ENCODE results near the gene CCDC60. TPM values are rescaled to one million over a fixed set of nuclear protein-coding genes. Genes with fewer than 3 reads are reported as not detected.

The CCDC60 gene
- total and polyA plus RNA-seq, 10 of the 15 experiments (the other 5 are each of a cell fraction or from before 2014, with no cell fraction given) = 0.19 TPM; not detected in 9

DNA sequence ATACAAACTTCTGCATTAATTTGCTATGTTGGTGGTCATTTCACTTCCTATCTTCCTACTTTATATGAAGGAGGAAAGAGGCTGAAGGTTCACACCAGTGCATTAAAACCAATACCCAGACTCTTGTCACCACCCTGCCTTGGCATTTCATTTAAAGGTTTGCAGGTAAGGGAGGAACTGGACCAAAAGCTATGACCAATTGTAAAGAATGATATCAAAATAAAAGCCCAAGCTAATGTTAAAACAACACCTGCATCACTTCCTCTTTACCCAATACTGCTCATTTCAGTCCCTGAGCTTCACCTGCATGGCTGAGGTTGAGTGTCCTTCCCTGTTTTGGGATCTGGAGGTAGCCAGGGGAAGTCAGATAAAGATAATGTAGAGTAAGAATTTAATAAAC is 211.8 kb downstream of the CCDC60 start (continued):
- TF ChIP-seq, protein P1, sequence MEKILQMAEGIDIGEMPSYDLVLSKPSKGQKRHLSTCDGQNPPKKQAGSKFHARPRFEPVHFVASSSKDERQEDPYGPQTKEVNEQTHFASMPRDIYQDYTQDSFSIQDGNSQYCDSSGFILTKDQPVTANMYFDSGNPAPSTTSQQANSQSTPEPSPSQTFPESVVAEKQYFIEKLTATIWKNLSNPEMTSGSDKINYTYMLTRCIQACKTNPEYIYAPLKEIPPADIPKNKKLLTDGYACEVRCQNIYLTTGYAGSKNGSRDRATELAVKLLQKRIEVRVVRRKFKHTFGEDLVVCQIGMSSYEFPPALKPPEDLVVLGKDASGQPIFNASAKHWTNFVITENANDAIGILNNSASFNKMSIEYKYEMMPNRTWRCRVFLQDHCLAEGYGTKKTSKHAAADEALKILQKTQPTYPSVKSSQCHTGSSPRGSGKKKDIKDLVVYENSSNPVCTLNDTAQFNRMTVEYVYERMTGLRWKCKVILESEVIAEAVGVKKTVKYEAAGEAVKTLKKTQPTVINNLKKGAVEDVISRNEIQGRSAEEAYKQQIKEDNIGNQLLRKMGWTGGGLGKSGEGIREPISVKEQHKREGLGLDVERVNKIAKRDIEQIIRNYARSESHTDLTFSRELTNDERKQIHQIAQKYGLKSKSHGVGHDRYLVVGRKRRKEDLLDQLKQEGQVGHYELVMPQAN (conservative IDR thresholded peaks at IDR 0.05) = no peak
- TF ChIP-seq MYB (IDR thresholded peaks at IDR 0.05; ENCODE audit: borderline replicate concordance, low read depth, low read length) (no peak), EP300 (IDR thresholded peaks at IDR 0.05; ENCODE audit: borderline replicate concordance in 1 of 2, control insufficient read depth in 1 of 2, low read depth in 2 of 2, low read length in 2 of 2) (no peak), WRNIP1 (IDR thresholded peaks at IDR 0.05; ENCODE audit: borderline replicate concordance, low read depth, low read length) (no peak)
- TF ChIP-seq, protein P2, sequence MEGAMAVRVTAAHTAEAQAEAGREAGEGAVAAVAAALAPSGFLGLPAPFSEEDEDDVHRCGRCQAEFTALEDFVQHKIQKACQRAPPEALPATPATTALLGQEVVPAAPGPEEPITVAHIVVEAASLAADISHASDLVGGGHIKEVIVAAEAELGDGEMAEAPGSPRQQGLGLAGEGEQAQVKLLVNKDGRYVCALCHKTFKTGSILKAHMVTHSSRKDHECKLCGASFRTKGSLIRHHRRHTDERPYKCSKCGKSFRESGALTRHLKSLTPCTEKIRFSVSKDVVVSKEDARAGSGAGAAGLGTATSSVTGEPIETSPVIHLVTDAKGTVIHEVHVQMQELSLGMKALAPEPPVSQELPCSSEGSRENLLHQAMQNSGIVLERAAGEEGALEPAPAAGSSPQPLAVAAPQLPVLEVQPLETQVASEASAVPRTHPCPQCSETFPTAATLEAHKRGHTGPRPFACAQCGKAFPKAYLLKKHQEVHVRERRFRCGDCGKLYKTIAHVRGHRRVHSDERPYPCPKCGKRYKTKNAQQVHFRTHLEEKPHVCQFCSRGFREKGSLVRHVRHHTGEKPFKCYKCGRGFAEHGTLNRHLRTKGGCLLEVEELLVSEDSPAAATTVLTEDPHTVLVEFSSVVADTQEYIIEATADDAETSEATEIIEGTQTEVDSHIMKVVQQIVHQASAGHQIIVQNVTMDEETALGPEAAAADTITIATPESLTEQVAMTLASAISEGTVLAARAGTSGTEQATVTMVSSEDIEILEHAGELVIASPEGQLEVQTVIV (IDR thresholded peaks at IDR 0.05; ENCODE audit: borderline replicate concordance, partially characterized antibody) = no peak
- TF ChIP-seq, protein P3, sequence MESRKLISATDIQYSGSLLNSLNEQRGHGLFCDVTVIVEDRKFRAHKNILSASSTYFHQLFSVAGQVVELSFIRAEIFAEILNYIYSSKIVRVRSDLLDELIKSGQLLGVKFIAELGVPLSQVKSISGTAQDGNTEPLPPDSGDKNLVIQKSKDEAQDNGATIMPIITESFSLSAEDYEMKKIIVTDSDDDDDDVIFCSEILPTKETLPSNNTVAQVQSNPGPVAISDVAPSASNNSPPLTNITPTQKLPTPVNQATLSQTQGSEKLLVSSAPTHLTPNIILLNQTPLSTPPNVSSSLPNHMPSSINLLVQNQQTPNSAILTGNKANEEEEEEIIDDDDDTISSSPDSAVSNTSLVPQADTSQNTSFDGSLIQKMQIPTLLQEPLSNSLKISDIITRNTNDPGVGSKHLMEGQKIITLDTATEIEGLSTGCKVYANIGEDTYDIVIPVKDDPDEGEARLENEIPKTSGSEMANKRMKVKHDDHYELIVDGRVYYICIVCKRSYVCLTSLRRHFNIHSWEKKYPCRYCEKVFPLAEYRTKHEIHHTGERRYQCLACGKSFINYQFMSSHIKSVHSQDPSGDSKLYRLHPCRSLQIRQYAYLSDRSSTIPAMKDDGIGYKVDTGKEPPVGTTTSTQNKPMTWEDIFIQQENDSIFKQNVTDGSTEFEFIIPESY (IDR thresholded peaks at IDR 0.05) = no peak

Data from GM12878 (cell line).